ENCODE data around the gene CACNA1A.

Gene CACNA1A

GRCh38 chr19:13356686-13357280, 149.5 kb downstream of the CACNA1A start:
- no peak for DNase-seq

DNA sequence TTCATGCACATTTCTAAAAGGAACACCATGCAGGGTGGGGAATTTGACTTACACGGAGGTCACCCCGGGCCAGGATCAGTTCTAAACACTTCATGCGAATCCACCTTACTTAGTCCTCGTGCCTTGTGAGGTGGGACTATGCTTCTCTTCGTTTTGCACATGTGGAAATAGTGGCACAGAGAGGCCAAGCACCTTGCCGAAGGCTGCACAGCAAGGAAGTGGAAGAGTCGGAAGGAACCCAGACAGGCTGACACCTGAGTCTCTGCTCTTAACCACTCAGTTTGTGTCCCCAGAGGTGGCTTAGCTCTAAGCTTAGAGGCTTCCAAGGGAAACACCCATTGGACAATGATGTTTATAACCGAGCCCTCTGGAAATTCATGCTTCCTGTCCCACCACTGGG, 150.1 kb downstream of the CACNA1A start:
- DNase-seq, result no peak

DNA sequence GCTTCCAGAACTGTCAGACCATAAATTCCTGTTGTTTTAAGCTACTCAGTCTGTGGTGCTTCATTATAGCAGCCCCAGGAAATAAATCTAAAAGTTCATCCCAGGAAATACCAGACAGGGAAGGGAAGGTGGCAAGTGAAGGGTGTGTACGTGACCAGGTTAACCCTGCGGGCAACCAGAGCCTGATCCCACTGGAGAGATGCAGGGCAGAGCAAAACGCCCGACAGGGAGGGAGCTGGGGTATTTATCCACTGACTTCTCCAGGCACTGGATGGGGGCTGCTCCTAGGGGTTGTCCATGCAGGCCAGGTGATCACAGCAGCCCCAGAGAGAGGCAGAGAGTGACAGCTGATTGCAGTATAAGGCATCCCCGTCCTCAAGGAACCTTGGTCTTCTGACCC, 150.9 kb downstream of the CACNA1A start:
- DNase-seq, result no peak

DNA sequence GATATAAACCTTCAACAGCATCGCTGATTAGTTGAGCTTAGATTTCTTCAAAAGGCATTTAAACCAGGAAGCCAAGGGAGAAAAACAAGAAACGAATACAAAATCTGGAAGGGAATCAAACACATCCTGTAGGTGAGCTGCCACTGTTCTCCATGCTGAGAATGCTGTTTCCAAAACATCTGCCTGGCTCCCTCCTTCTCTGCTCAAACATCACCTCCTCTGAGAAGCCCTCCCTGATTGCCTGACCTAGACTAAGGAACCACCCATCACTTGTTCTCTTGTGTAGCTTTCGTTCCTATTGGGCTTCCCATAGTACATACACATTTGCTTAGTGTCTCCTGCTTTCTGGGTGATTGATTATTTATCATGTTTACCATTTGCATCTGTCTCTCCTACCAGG, 152.7 kb downstream of the CACNA1A start:
- DNase-seq, result no peak

DNA sequence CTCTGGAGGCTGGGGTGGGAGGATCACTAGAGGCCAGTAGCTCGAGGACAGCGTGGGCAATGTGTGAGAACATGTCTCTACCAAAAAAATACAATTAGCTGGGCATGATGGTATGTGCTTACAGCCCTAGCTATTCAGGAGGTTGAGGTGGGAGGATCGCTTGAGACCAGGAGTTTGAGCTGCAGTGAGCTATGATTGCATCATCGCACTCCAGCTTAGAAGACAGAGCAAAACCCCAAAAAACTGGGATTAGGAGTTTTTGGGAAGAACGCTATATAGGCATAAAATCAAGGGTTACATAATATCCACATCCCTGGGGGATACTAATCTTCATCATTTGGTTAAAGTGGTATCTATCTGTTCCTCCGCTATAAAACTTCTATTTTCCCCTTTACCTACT, 155.5 kb downstream of the CACNA1A start:
- no peak for DNase-seq

GRCh38 chr19:13350072-13350471, 156.2 kb downstream of the CACNA1A start:
- DNase-seq, result no peak

DNA sequence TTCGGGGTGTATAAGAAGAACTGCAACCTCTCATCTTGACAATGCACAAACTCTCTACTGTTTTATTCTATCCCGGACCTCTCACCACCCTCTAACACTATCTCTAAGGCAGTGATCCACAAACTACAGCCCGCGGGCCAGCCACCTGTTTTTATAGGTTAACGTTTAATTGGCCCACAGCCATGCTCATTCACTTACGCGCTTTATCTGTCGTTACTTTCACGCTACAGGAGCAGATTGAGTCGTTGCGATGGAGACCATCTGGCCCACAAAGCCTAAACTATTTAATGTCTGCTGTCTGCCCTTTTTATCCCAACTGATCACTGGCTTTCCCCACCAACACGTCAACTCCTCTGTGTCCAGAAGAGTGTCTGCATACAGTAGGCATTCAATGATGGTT, 158.9 kb downstream of the CACNA1A start:
- no peak for DNase-seq

GRCh38 chr19:13343514-13343913, 162.8 kb downstream of the CACNA1A start:
- DNase-seq, result no peak

GRCh38 chr19:13342672-13343071, 163.6 kb downstream of the CACNA1A start:
- no peak for DNase-seq

DNA sequence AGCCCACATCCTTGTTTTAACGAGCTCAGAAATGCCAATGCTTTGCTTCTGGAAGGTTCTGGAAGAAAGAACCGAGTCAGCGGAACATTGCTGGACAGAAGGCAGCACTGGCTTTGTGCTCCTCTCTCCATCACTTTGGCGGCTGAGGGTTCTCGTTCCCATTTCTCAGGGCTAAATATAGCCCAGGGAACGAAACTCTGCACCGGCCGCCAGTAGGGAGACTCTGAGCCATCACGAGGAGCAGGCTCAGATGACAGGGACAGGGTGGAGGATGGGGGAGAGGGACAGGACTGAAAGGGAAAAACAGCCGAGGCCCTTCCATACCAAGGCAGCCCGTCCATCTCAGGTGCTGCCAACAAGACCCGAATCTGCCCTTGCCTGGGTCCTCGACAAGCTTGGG, 166.4 kb downstream of the CACNA1A start:
- no peak for DNase-seq

- no peak for DNase-seq
These were observed 169.1 kb downstream of the CACNA1A start for GRCh38 chr19:13337181-13337580.

GRCh38 chr19:13334801-13335481, 171.3 kb downstream of the CACNA1A start:
- no peak for DNase-seq

GRCh38 chr19:13330285-13330684, 176.0 kb downstream of the CACNA1A start:
- DNase-seq, result no peak

GRCh38 chr19:13329766-13330165, 176.5 kb downstream of the CACNA1A start:
- DNase-seq, result no peak

- no peak for DNase-seq
These were observed 178.0 kb downstream of the CACNA1A start for GRCh38 chr19:13328241-13328640.

DNA sequence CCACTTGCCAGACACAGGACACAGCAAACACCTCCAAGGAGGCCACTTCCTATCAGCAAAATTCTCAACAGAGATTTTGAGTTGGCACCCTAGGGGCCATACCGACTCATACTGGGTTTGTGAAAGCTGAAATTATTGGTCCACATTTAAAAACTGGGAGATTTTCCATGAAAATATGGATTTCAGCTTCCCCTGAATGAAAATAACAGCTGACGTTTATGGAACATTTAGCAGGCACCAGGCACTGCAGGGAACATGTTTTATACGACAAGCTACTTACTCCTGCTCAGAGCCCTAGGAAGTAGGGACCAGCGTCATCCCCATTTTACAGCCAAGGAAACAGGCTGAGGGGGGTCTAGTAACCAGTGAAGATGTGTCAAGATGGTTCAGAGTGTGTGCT, 186.8 kb downstream of the CACNA1A start:
- DNase-seq, result no peak

- no peak for DNase-seq
These were observed 188.1 kb downstream of the CACNA1A start for GRCh38 chr19:13318190-13318589.

- DNase-seq, result no peak
These were observed 190.8 kb downstream of the CACNA1A start for GRCh38 chr19:13315495-13315894.

GRCh38 chr19:13314761-13315160, 191.5 kb downstream of the CACNA1A start:
- DNase-seq, result no peak

- DNase-seq, result no peak
These were observed 192.4 kb downstream of the CACNA1A start for GRCh38 chr19:13313875-13314274.

DNA sequence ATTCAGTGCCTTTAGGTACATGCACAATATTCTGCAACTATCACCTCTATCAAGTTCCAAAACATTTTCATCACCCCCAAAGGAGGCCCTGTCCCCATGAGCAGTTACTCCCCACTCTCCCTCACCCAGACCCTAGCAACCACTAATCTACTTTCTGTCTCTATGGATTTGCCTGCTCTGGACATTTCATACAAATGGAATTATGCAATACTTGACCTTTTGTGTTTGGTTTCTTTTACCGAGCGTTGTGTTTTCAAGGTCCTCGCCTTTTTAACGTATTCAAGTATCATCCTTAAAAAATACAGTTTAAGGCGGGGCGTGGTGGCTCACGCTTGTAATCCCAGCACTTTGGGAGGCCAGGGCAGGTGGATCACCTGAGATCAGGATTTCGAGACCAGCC, 196.4 kb downstream of the CACNA1A start:
- DNase-seq, result no peak

DNA sequence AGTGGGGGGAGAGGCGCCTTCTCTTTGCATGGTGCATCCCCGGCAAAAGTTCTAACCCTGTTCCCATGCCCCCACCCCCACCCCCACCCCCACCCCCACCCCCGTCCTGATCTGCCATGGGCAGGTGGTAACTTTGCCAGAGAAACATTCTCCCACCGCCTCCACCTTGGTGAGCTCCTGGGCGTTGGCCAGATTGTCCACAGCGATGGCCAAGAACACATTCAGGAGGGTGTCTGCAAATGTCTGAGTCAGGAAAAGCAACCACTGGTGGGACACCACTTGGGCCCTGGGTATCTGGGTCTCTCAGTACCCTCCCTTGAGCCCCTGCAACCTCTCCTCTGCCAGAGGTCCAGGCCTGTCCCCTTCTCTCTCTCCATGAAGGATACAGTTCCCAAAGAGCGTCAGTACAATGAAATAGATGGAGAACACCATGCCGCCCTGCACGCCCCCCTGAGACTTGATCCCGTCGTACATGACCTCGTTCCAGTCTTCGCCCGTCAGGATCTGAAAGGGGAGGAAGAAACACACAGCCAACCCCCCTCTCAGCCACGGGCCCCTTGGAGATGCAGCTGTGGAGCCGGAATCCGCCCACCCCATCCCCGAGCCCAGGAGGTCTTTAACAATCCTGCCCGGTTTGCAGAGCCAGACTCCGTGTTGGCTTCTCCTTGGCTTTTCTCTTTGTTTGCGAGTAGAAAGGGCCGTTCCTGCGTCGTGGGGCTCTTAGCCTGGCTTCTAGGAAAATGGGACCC, 202.7 kb downstream of the CACNA1A start:
- DNase-seq, result no peak

- no peak for DNase-seq
These were observed 203.6 kb downstream of the CACNA1A start for GRCh38 chr19:13302526-13303270.

Data from NCI-H187 treated with DMSO at 0.1 percent for 48 hours (cell line).